ENCODE measurements around the gene STUB1.

The STUB1 gene

DNA sequence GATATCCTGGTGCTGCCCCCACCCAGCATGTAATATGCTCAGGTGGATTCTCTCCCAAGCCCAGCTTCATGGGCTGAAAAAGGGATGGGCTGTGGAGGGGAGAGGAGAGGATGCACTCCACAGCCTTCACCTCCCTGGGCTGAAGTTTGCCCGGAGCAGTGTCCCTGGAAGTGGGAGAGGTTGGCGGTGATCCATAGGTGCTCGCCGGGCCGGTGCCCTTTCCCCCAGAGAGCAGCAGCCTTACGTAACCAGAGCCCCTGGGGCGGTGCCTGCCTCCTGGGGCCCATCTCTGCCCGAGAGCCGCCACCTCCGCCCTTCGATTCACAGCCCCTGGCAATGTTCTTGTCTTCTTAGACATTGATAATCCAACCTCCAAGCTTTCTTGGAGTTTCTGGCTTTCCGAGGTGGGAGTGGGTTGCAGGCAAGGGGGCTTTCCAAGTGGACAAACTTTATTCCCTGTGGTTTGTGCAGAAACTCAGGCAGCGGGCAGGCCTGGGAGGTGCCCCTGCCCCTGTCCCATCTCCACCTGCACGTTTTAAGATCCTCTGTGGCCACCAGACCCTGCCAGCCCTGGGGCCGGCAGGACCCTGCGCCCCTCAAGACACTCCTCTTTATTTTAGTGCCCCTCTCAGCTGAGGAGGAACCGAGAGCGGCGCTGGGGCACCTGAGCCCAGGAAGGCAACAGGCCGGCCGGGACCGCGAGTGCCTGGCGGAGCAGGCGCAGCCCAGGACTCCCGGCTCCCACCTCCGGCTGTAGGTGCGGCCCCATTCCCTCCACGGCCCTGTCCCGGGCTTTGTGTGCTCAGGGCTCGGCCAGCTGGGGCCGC lies 34.1 kb upstream of the STUB1 start:
- no peak for DNase-seq

DNA sequence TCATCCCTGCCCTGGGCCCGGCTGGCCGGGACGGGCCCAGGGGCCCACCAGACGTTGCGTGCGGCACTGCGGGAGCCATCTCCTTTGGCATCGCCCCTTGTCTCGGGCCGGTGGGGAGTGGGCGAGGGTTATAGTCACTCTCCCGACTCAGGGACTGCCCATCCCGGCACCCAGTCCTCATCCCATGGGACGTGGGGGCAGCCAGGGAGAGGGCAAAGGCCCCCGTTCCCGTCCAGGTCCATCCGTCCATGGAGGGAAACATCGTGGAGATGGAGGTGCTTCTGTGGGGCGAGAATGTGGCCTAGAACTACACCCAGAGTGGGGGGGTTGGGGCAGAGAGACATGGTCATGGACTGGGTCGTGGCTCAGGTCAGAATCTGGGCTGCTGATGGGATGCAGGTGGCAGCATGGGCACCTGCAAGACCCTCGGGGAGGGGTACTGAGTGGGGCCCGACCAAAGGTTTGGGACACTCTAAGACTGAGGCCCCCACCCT lies 33.5 kb upstream of the STUB1 start:
- no peak for DNase-seq

DNA sequence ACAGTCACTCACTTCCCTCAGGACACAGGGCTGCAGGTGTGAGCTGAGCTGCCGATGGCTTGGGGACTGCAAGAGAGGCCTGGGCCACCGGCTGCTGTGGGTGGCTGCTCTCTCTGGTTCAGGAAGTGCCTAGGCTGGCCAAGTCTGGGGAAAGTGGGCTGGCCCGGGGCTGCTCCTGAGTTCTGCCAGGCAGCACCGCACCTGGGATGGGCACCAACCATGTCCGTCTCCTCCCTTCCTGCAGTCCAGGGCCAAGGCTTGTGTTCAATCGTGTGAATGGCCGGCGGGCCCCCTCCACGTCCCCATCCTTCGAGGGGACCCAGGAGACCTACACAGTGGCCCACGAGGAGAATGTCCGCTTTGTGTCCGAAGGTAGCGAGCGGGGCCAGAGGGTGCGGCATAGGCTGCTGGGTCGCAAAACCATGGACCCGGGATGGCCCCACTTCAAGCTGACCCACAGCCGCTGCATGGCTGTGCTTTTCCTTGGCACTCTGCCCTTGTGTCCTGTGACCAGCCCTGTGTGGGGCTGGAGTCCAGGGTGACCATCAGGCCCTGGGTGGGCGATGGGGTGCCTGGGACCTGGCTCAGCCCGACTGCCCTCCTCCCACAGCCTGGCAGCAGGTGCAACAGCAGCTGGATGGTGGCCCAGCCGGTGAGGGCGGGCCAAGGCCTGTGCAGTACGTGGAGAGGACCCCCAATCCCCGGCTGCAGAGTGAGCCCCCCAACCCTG lies 32.9 kb upstream of the STUB1 start:
- no peak for DNase-seq

DNA sequence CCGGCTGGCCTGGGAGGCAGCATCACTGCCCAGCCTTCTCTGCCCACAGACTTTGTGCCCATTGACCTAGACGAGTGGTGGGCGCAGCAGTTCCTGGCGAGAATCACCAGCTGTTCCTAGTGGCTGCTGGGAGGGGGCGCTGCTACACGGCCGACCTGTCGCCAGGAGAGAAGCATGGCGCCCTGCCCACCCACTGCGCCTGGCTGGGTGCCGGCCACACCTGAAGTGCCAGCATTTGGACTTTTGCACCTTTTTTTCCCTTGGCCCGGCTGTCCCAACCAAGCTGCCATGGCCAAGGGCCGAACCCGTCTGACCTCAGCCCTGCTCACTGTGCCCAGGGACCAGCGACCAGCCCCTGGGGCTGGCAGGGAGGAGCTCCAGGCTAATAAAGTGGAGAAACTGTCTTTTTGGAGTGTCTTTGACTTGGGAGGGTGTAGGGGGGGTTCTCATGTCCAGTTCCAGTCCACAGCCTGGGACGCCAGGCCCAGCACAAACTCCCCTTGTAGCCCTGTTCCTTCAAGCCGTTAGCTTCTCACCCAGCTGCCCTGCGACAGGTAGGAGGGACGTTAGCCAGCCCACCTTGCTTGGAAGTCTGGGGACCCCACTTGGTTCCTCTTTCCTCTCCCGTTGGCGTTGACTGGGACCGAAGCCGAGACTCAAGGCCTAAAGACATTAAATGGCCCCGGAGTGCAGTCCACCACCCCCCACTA lies 32.0 kb upstream of the STUB1 start:
- peak; percentile 42 for DNase-seq

DNA sequence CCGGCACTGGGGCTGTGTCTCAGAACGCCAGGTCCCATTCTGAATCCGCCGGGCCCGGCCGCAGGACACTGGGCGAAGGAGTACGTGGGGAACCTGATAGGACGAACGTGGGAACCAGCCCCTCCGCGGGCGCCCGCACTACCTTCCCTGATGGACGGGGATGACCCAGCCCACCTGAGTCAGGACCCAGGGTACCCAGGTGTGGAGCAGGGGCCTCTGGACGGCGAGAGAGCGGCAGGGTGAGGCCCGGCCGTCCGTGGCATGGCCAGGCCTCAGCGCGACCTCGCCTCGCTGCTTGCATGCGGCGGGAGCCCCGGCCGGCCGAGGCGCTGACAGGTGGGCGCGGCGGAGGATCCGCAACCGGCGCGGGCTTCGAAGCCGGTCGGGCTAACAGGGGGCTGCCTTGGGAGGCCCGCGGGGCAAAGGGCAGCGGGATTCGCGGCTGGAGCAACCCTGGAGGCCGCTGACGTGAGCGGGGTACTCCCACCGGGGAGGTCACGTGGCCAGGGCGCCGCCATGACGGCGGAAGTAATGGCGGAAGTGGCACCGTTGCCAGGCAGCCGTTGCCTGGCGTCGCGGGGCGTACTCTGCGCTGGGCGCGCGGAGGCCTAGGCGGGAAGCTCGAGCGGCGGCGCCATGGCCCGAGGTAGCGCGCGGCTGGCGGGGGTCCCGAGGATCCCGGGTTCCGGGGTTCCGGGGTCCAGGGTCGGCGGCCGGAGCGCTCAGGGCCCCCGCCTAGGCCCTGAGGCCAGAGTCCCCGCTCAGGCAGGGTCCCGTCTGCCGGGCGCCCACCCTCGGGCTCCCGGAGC lies 31.2 kb upstream of the STUB1 start, which contains the start of gene WDR90:
TSS of gene WDR90 (plus strand) at position 585 of the 809 bp plus-strand sequence. CDS start at position 637, 52 bp downstream.
- peak; percentile 91 for DNase-seq

DNA sequence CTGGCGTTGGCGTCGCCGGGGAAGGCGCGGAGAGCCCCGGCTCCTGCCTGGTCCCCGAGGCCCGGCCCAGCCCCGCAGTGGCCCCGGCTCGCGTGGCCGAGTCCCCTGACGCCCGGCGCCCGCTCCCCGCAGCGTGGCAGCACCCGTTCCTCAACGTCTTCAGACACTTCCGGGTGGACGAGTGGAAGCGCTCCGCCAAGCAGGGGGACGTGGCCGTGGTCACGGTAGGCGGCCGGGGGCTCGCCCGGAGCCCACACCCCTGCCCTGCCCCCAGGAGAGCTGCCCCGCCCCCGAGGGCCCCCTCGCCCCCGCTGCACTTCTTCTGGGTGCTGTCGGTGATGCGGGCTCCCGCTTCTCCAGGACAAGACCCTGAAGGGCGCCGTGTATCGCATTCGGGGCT lies 30.6 kb upstream of the STUB1 start:
- no peak for DNase-seq

DNA sequence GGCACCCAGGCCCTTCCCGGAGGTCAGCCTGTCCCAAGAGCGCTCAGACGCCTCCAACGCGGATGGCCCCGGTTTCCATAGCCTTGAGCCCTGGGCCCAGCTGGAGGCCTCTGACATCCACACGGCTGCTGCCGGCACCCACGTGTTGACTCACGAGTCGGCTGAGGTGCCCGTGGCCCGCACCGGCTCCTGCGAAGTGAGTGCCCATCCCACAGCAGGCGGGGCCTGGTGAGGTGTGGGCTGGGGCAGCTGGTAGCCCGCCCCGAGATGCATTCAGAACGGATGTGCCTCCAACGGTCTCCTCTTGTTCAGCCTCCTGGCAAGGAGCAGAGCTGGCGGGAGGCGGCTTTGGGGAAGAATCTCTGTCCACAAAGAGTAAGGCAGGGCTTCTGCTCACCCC lies 28.4 kb upstream of the STUB1 start:
- no peak for DNase-seq

DNA sequence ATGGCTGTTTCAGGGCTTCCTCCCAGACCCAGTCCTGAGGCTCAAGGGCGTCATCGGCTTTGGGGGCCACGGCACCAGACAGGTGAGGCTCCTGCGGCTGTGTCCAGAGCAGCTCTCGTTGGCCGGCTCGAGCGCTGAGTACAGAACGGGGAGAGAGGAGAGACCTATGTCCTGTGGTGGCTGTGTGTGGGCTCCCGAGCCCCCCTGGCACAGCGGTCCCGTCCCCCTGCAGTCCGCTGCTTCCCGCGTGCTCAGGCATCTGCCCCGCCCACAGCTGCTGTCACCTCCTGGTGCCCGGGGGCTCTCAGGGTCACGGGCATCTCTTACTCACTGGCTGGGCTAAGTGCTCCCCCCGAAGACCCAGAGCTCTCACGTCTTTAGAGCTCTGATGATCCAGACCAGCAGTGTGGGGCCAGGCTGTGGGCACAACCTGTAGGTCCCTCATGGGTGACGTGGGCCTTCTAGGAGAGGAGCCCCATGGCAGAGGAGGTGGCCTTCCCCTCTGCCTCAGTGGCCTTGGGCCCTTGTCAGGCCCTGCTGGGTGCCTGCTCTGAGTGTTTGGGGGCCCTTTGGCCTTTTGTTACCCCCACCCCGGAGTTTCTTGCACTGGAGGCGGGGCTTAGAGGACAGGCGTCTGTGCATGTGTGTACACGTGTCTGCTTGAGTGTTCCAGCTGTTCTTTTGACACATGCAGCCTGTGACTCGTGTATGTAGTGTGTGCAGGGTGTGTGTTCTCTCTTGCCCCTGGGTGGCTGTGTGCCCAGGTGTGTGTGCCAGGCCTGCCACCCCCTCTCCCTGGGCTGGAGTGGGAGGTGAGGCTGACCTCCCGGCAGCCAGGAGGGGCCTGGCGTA lies 27.5 kb upstream of the STUB1 start:
- DNase-seq: no peak

DNA sequence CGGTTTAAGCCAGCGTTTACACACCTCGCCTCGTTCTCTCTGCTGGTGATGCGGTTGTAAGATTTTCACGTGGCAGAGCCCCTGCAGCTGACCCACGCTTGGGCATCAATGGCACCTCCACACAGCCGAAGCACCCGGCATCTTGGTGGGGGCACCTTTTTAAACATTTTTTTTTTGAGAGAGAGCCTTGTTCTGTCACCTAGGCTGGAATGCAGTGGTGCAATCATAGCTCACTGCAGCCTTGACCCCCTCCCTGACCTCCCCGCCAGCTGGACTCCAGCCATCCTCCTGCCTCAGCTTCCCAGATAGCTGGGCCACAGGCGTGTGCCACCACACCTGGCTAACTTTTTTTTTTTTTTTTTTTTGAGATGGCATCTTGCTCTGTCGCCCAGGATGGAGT lies 26.2 kb upstream of the STUB1 start:
- no peak for DNase-seq

DNA sequence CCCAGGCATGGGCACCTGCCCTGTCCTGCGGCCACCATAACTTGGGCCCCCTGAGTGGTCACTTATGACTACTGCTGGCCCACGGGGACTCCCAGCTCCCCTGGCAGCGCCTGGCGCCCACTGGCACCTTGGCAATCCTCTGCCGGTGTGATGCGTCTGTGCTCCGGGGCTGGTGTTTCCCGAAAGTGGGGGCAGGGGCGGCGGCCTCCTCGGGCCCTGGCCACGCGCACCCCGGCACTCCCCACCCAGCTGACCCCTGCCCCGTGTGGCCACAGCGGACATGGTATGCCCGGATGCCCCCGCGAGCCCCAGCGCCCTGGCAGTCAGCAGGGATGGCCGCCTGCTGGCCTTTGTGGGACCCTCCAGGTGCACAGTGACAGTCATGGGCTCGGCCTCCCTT lies 22.7 kb upstream of the STUB1 start:
- no peak for DNase-seq

DNA sequence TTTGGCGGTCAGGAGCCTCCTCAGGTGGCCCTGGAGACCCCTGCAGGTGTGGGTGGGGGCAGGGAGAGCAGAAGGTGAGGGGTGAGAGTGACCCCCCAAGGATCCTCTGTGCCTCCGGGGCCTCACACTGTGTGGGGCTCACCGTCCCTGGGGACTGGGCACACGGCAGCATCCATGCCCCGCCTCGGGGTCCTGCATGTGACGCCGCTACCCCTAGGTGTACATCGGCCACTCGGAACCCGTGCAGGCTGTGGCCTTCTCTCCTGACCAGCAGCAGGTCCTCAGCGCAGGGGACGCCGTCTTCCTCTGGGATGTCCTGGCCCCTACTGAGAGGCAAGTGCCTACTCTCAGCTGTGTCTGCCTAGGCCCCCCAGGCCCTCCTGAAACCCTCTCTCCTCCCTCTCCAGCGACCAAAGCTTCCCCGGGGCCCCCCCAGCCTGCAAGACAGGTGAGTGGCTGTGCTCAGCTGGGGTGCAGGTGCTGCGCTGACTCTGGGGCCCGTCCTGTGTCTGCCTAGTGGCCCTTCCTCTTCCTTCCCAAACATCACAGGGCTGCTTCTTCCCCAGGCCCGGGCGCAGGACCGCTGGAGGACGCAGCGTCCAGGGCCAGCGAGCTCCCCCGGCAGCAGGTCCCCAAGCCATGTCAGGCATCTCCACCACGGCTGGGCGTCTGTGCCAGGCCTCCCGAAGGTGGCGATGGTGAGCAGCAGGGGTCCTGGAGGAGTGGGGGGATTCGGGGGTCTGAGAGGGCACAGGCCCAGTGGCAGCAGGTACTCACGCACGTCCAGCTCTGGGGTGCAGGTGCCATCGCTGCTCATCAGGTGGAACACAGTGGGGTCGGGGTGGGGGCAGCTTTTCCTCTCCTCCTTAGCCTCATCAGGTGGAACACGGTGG lies 21.3 kb upstream of the STUB1 start:
- DNase-seq: no peak

DNA sequence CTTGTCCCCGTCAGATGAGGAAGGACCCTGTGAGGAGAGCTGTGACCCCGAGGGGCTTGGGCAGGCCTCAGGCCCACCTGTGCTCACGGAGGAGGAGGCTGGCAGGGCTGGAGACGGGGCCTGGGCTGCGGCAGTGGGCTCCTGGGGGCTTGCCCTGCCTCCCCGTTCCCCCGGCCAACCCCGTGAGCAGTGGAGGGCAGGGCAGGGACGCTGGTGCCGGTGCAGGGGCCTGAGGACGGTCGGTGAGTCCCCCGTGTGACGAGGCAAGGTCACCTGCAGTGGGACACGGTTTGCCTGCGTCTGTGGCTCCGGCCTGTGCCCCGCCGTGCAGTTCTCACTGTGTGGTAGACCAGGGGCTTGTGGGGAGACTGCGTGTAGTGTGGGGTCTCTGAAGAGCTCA lies 20.6 kb upstream of the STUB1 start:
- DNase-seq: no peak

DNA sequence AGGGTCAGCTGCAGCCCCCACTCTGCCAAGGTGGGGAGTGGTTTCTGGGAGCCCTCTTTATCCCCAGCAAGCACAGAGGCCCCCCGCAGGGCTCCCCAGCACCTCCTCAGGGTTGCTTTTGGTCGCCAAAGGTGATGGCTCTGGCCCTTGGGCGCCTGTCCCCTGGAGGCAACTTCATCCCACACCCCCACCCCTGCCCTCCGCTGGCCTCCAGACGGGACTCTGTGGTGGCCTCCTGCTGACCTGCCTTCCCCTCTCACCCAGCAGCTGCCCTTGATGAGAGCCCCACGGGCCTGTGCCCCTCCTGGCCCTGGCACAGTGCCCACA lies 20.1 kb upstream of the STUB1 start:
- no peak for DNase-seq

DNA sequence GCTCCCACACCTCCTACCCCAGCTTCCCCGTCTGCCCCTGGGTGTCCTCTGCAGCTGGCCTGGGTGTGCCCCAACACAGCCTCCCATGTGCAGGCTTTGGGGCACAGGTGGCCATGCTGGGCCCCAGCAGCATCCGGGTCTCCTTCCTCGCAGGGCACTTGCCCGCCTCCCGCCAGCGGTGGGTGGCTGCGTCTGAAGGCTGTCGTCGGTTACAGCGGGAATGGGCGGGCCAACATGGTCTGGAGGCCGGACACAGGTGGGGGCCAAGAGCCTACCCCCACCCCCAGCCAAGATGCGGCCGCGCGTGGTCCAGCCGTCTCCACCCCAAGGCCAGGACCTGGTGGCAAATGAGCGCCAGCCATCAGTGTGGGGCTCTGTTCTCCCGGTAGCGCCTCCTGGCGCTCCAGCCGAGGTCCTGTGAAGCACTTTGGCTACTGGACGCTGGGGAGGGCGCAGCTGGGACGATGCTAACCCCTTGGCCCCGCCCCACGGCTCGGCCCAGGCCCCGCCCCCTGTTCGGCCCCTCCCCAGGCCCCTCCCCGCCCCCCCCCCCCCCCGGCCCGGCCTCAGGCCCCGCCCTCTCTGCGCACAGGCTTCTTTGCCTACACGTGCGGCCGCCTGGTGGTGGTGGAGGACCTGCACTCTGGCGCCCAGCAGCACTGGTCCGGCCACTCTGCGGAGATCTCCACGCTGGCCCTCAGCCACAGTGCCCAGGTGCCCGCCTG lies 19.6 kb upstream of the STUB1 start:
- DNase-seq: no peak

DNA sequence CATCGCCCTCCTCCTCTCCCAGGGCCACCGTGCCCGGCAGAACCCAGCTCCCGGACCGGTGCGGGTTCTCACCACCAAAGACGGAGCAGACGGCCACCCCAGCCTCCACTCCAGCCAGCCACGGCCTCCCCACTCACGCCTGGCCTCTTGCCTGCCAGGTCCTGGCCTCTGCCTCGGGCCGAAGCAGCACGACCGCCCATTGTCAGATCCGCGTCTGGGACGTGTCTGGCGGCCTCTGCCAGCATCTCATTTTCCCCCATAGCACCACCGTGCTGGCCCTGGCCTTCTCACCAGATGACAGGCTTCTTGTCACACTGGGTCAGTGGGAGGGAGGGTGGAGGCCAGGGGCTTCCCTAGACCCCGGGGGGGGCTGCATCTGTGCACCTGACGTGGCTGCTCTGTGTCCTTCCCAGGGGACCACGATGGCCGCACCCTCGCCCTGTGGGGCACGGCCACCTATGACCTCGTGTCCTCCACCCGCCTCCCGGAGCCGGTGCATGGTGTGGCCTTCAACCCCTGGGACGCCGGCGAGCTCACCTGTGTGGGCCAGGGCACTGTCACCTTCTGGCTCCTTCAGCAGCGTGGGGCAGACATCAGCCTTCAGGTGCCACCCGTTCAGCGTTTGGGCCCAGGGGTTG lies 18.9 kb upstream of the STUB1 start:
- no peak for DNase-seq

DNA sequence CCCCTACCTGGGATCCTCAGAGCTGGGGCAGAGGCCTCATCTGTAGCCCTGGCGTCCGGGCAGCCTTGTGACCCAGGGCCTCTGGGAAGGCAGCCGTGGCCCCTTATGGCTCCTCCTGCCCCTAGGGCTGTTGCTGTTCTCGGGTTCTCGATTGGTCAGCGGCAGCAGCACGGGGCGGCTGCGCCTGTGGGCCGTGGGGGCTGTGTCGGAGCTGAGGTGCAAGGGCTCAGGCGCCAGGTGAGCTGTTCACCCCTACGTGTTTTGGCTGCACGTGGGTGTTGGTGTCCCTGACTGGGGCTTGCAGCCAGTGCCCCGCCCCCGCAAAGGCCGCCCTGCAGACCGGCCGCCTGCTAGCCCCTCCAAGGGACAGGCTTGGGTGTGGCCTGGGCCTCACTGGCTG lies 18.1 kb upstream of the STUB1 start:
- DNase-seq: no peak

DNA sequence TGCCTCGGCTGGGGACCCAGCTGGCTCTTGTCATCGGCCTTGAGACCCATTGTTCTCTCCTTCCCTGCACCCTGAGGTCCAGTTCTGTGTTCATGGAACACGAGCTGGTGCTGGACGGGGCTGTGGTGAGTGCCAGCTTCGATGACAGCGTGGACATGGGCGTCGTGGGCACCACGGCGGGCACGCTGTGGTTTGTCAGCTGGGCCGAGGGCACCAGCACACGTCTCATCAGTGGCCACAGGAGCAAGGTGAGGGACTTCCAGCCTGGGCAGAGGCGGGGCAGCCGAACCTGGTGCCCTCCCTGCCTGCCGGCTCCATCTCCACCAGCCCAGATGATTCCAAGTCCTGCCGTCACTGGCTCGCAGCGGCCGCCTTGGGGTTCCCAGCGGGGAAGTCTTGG lies 17.6 kb upstream of the STUB1 start:
- no peak for DNase-seq

DNA sequence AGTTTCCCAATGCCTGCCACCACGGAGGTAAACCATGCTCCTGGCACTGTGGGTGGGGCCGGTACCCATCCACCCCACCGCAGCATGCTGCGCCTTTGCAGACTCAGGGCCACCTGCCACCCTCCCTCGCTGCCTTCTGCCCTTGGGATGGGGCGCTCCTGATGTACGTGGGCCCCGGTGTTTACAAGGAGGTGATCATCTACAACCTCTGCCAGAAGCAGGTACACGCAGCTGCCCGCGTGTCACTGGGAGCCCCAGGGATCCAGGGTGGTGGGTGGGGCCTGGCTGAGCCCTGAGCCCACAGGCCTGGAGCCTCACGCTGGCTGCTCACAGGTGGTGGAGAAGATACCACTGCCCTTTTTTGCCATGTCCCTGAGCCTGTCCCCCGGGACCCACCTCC lies 13.6 kb upstream of the STUB1 start:
- DNase-seq: no peak

DNA sequence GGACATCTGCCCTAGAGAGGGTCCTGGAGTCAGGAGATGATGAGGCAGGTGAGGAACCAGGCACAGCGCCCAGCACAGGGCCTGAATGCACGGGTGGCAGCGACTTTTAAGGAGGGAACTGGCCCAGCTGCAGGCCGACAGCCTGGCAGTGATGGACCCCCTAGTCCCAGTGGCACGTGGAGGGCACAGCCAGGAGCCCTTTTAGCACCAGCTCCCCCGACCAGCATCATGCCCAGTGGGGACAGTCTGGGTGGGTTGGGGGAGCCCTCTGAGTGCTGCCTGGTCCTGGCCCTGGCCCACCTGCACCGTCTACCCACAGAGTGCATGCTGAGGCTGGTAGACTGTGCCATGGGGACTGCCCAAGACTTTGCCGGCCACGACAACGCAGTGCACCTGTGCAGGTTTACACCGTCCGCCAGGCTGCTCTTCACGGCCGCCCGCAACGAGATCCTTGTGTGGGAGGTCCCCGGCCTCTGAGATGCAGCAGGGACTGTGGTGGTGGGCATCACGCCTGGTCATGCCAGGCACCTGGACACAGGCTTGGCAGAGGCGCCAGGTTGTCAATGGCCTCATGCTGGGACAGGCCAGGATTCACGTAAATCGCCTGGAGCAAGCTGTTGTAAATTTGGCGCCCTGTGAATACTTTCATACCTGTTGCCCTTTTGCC lies 13.0 kb upstream of the STUB1 start:
- no peak for DNase-seq

All from NCI-H2171 treated with DMSO at 0.1 percent for 48 hours (cell line).